Activated naive CD4-positive, alpha-beta T cell treated with anti-CD3 and anti-CD28 coated beads, Interleukin-2, amount 50 U/mL, for 24 hours (primary cell): ENCODE measurements around the gene GNG14.

Experiments
- H3K27ac Mint-ChIP-seq: one replicate; pipeline ENCODE4 v1.8.0; 2021; ENCODE audit warnings: mild to moderate bottlenecking, mixed read lengths
- H3K27me3 Mint-ChIP-seq: one replicate; pipeline ENCODE4 v1.8.0; 2021; ENCODE audit warnings: mixed read lengths
- H3K36me3 Mint-ChIP-seq: one replicate; pipeline ENCODE4 v1.8.0; 2021; ENCODE audit warnings: mixed read lengths
- H3K4me1 Mint-ChIP-seq: one replicate; pipeline ENCODE4 v1.8.0; 2021; ENCODE audit warnings: mixed read lengths
- H3K4me3 Mint-ChIP-seq: one replicate; pipeline ENCODE4 v1.8.0; 2021; ENCODE audit warnings: mild to moderate bottlenecking, mixed read lengths
- H3K9me3 Mint-ChIP-seq: one replicate; pipeline ENCODE4 v1.8.0; 2021; ENCODE audit warnings: mixed read lengths

The GNG14 gene

DNA sequence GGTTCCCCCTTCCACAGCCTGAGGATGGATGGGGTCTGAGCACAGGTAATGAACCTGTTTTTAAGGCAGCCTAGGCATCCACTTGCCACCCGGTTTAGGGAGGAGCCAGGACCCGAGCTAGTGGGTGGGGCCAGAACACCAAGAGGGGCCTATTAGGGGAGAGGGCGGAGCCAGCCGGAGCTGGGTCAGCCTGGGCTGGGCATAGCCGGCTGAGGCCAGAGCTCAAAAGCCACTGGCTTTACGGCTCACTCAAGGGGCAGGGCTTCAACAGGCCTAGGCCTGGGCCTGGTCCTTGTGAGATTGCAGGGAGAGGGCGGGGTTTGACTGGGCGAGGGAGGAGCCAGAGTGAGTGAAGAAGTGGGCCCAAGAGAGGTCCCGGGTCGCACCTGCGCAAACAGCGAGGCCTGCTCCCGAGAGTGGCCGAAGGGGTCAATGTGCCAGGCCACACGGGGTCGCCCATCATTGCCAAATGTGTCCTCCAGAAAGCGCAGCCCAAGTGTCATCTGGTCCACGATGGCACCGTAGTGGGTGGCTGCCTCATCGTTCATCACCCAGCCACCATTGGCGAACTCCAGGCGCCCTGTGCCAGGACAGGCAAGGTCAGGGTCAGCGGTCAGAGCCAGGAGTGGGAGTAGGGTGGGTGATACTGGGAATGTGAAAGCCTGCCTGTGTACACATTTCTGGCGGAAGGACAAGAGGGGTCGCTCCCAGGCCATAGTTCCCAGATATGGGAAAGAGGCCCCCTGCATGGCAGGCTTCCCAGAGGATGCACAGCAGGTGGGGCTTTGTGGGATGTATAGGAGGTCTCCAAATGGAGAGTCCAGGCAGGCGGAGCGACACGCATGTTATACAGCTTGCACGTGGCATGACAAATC, 23.2 kb upstream of the GNG14 start:
- H3K4me3 Mint-ChIP-seq = peak overlapping the region; percentile 94
- H3K27ac Mint-ChIP-seq = peak overlapping the region; percentile 55
- peaks cover 47% of the 10 kb centered on the region for H3K4me1 Mint-ChIP-seq
- no peaks in the 10 kb centered on the region for H3K27me3 Mint-ChIP-seq
- peaks cover 9% of the 10 kb centered on the region for H3K36me3 Mint-ChIP-seq
- H3K9me3 Mint-ChIP-seq = no peaks in the 10 kb centered on the region

DNA sequence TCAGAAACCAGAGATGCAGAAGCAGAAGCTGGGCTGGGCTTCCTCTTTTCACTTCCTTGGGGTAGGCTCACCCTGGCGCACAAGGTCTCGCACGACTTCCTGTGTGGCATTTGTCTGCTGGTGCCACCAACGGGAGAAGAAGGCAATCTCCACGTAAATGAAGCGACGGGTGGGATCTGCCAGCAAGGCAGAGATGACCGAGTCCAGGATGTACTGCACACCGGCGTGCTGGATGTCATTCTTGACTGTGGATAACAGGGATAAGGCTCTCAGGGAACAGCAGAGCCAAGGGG, 22.6 kb upstream of the GNG14 start:
- no peaks in the 10 kb centered on the region for H3K27me3 Mint-ChIP-seq
- H3K9me3 Mint-ChIP-seq = no peaks in the 10 kb centered on the region
- peak overlapping the region; percentile 55 for H3K27ac Mint-ChIP-seq
- peak overlapping the region; percentile 94 for H3K4me3 Mint-ChIP-seq
- H3K36me3 Mint-ChIP-seq = peaks cover 7% of the 10 kb centered on the region
- H3K4me1 Mint-ChIP-seq = peaks cover 47% of the 10 kb centered on the region

DNA sequence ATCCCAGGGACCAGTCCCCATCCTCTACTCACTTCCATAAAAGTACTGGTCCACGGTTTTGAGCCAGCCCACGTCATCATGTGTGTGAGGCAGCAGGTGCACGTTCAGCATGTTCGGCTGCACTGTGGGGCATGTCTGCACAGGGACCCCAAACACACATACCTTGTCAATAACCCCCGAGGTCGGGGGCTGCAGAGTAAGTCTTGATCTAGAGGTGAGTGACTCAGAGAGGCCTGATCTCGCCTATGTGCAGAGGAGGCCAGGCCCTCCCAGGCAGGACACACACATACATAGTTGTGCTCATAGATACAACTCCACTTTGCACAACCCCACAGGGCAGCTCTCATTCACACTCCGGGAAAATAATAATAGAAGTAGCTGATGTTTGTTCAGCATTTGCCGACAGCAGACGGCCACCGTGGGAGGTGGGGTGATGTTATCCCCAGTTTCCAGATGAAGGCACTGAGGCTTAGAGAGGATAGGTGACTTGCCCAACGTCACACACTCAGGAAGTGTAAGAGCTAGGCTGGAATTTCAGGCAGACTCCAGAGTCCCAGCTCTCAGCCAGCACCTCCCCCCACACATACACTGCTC, 22.0 kb upstream of the GNG14 start:
- Mint-ChIP-seq H3K4me1 (peaks cover 47% of the 10 kb centered on the region), H3K4me3 (peak overlapping the region; percentile 94), H3K27ac (peak overlapping the region; percentile 96), H3K36me3 (peaks cover 5% of the 10 kb centered on the region), H3K9me3 (no peaks in the 10 kb centered on the region), H3K27me3 (no peaks in the 10 kb centered on the region)

DNA sequence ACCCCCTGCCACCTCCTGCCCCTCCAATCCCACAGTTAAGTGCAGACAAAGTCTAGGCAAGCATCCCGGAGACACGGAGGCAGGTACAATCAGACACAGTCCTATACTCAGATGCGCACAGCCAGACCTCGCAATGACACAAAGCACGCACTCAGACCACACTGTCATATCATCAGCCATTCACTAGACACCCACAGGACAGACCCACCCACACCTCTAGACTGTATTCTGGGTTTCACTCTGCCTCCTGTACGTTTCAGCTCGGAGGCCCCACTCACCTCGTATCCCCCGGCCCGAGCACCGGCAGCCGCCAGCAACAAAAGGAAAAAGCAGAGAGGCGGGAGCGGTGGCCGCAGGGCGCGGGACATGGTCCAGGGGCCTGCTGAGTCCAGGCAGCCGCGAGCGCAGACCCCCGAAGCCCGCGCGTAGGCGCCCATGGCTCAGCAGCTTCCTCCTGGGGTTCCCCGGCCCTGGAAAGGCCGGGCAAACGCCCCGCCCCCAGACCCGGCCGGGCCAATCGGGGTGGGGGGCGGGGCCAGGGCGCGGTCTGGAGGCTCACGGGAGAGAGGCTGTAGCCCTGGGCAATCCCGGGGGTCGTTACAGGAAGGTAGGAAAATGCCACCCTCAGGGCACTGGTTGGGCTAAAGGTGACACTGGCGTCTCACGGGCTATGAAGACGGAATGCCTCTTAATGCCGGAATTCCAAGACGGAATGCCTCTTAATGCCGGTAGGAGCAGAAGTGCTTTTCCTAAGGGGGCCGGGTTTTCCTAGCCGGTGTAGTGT, 21.3 kb upstream of the GNG14 start, which contains the start of the genes MAN2B1 and WDR83:
TSS of gene MAN2B1 (minus strand) at position 478 of the 784 bp plus-strand sequence. CDS start at position 437, 41 bp downstream.
TSS of gene WDR83 (plus strand) at position 543 of the 784 bp plus-strand sequence. CDS start 2,984 bp downstream, outside the sequence.
- Mint-ChIP-seq H3K9me3 (no peaks in the 10 kb centered on the region), H3K4me1 (peaks cover 47% of the 10 kb centered on the region), H3K27ac (peak within 1 kb of the TSS; percentile 96), H3K4me3 (peak within 1 kb of the TSS; percentile 94), H3K27me3 (no peaks in the 10 kb centered on the region), H3K36me3 (peaks cover 5% of the 10 kb centered on the region)

DNA sequence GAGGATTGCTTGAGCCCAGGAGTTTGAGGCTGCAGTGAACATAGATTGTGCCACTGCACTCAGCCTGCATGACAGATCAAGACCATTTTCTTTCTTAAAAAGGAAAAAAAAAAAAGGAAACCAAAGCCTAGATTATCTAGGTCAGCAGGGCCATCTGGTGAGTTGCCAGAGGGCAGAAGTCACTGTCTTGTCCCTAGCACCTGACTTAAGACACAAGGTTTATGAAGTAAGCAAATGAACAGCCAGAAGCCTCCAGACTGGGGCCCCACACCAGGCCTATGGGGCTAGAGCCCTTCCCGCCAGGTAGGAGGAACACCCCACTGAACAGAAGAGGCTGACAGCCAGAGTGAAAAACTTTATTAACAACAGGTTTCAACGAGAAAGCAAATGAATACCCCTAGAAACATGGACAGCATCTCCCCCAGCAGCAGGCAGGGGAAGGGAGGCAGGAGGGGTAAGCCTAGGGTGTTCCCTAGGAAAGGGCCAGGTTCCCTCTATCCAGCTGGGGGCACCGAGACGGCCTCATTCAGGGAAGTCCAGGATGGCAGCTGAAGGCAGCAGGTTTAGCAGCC, 20.0 kb upstream of the GNG14 start:
- peaks cover 53% of the 10 kb centered on the region for H3K4me1 Mint-ChIP-seq
- H3K4me3 Mint-ChIP-seq = peak overlapping the region; percentile 94
- H3K27ac Mint-ChIP-seq = peak overlapping the region; percentile 23
- H3K36me3 Mint-ChIP-seq = peaks cover 7% of the 10 kb centered on the region
- H3K9me3 Mint-ChIP-seq = no peaks in the 10 kb centered on the region
- no peaks in the 10 kb centered on the region for H3K27me3 Mint-ChIP-seq

DNA sequence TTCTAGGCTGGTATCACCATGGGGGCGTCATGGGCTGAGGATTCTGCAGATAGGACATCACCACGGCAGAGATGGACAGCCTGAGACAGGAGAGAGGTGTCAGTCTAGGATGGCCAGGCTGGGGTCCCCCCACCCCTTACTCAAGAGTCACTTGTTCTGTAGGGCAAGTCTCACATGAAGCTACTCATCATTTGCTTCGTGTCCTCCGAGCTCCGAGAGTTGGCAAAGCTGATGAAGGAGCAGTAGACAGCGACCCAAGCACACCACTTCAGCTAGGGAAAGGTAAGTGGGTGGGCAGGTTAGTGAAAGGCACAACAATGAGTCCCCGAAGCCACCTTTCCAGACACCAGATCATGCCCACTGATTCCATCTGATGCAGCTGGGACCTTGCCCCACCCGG, 19.5 kb upstream of the GNG14 start:
- H3K4me3 Mint-ChIP-seq = peak overlapping the region; percentile 94
- peak overlapping the region; percentile 100 for H3K27ac Mint-ChIP-seq
- no peaks in the 10 kb centered on the region for H3K9me3 Mint-ChIP-seq
- H3K36me3 Mint-ChIP-seq = peaks cover 5% of the 10 kb centered on the region
- peaks cover 53% of the 10 kb centered on the region for H3K4me1 Mint-ChIP-seq
- no peaks in the 10 kb centered on the region for H3K27me3 Mint-ChIP-seq

DNA sequence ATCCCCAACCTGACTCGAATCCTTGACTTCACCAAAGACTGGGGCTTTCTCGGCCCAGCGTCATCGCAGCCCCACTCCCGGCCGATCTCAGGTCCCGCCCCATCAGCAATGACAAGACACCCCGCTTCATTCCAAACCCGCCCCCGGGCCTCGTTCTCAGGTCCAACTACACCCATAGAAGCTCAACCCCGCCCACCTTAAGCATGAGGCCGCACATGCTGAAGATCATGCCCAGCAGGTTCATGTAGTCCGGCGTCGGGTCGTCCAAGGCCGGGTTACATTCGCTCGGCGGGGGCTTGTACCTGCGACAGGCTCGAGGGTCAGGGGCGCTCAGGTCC, 18.9 kb upstream of the GNG14 start:
- Mint-ChIP-seq H3K36me3 (peaks cover 5% of the 10 kb centered on the region), H3K27ac (peak overlapping the region; percentile 100), H3K27me3 (no peaks in the 10 kb centered on the region), H3K4me1 (peaks cover 53% of the 10 kb centered on the region), H3K4me3 (peak overlapping the region; percentile 94), H3K9me3 (no peaks in the 10 kb centered on the region)

DNA sequence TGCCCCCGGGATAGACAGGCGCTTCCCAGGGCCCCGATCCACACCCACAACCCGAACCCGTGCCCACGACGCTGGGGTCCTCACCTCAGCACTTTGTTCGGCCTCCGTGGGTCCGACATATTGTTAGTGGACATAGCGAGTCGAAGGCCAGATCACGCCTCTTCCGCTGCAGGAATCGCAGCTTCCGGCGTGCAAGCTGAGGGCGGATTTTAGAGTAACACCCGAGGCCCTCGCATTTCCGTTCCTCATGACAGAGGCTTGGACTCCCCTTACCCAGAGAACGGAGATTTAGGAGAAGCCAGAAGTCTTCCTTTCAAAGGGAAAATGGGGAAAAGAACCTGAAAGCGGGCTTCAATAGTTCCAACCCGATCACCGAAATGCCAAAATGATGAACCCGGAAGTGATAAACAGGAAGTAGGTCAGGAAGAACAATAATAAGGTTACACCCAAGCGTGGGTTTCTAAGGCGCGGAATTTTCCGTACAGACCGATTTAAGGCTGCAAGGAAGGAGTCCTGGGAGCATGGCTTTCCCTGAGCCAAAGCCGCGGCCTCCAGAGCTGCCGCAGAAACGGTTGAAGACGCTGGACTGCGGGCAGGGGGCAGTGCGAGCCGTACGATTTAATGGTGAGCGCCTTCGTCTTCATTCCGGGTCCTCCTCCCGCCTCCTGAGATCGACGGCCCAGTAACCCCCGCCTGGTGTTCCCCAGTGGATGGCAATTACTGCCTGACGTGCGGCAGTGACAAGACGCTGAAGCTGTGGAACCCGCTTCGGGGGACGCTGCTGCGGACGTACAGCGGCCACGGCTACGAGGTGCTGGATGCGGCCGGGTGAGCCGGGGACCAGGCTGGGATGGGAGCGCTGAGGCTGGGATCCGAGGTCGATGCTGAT, 18.3 kb upstream of the GNG14 start:
- H3K4me3 Mint-ChIP-seq = peak overlapping the region; percentile 94
- peaks cover 8% of the 10 kb centered on the region for H3K36me3 Mint-ChIP-seq
- H3K9me3 Mint-ChIP-seq = no peaks in the 10 kb centered on the region
- peak overlapping the region; percentile 100 for H3K27ac Mint-ChIP-seq
- H3K4me1 Mint-ChIP-seq = peaks cover 49% of the 10 kb centered on the region
- no peaks in the 10 kb centered on the region for H3K27me3 Mint-ChIP-seq

DNA sequence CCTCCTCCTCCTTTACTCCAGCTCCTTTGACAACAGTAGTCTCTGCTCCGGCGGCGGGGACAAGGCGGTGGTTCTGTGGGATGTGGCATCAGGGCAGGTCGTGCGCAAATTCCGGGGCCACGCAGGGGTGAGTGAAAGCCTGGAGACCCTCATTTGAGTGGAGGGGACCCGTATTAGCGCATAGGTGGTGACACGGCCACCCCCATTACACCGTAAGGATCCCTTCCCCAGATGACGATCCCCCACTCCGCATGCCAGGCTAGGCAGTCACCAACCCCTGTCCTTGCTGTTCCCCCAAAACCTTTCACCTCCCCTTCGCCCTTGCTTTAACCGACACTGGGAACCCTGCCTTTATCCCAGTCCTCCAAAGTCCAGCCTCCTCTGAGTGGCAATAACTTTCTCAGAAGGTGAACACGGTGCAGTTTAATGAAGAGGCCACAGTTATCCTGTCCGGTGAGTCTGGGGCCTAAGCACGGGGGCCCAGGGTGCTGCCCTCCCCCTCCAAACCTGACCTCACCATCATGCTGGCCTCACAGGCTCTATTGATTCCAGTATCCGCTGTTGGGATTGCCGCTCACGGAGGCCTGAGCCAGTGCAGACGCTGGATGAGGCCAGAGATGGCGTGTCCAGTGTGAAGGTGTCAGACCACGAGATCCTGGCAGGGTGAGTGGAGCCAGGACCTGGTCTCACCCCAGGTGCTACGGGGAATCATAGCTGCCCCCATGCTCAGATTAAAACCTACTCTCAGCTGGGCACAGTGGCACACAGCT, 17.5 kb upstream of the GNG14 start:
- Mint-ChIP-seq H3K27ac (peak overlapping the region; percentile 100), H3K4me3 (peak overlapping the region; percentile 94), H3K27me3 (no peaks in the 10 kb centered on the region), H3K4me1 (peaks cover 40% of the 10 kb centered on the region), H3K36me3 (peaks cover 8% of the 10 kb centered on the region), H3K9me3 (no peaks in the 10 kb centered on the region)

DNA sequence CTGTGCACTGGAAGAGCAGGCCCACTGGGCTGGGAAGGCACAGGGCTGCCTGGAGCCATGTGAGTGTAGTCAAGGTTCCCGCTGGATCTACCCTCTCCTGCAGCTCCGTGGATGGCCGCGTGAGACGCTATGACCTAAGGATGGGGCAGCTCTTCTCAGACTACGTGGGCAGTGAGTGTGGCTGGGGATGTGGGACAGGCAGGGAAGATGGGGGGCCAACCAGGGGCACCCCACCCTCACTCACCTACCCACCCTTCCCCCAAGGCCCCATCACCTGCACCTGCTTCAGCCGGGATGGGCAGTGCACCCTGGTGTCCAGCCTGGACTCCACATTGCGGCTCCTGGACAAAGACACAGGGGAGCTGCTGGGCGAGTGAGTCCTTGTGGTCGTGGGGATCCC, 15.1 kb upstream of the GNG14 start:
- H3K36me3 Mint-ChIP-seq = peaks cover 11% of the 10 kb centered on the region

DNA sequence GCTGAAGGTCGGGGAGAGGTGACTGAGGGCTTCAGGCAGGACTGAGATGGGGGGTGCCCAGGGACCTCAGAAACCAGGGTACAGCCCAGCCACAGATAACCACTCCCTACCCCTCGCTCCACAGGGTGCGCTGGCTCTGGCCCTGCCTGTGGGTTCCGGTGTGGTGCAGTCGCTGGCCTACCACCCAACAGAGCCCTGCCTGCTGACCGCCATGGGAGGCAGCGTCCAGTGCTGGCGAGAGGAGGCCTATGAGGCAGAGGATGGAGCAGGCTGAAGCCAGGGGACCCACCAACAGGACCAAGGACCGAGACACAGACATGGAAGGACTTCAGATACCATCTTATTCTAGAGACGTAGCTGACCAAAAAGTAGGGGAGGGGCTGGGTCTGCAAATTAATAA, 12.4 kb upstream of the GNG14 start:
- peaks cover 28% of the 10 kb centered on the region for H3K4me1 Mint-ChIP-seq
- no peaks in the 10 kb centered on the region for H3K27me3 Mint-ChIP-seq
- no peaks in the 10 kb centered on the region for H3K9me3 Mint-ChIP-seq
- no peak overlapping the region for H3K27ac Mint-ChIP-seq
- H3K36me3 Mint-ChIP-seq = peaks cover 10% of the 10 kb centered on the region
- no peak overlapping the region for H3K4me3 Mint-ChIP-seq

More for the DNA sequence above, 15.1 kb upstream of the GNG14 start:
- no peak overlapping the region for H3K27ac Mint-ChIP-seq
- H3K9me3 Mint-ChIP-seq = no peaks in the 10 kb centered on the region
- H3K27me3 Mint-ChIP-seq = no peaks in the 10 kb centered on the region
- no peak overlapping the region for H3K4me3 Mint-ChIP-seq
- peaks cover 33% of the 10 kb centered on the region for H3K4me1 Mint-ChIP-seq

DNA sequence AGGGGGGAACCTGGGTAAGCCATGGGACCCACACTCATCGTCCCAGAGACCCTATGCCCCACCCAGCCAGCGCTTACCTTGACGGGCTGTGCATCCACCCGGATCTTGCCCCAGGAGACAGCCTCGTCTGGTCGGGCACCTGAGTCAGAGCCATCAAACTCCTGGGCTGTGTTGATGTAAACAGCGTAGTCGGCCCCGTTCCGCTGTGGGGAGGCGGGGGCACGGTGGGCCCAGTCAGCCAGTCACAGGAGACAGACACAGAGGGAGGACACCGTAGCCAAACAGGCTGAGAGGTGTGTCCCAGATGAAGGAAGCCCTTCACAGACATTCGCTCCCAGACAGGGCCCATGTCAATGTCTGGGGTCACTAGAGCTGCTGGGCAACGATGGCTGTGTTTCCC, 11.9 kb upstream of the GNG14 start:
- Mint-ChIP-seq H3K27ac (no peak overlapping the region), H3K36me3 (peaks cover 11% of the 10 kb centered on the region), H3K4me1 (peaks cover 30% of the 10 kb centered on the region), H3K4me3 (no peak overlapping the region), H3K9me3 (no peaks in the 10 kb centered on the region), H3K27me3 (no peaks in the 10 kb centered on the region)

DNA sequence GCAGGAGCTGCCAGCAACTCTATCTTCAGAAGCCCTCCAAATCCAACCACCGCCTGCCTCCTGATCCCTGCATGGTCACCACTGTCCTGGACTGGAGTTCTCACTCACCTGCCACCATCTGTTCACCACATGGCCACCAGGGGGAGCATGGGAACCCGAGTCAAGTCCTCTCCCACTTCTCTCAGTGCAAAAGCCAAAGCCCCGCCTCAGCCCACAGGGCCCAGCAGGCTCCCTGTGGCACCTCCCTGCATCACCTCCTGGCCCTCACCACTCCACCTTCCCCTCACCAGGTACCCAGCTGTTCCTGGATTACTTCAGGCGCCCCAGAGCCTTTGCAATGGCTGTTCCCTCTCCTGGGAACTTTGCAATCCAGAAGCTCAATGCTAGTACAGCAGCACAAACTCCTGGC, 11.4 kb upstream of the GNG14 start:
- no peak overlapping the region for H3K27ac Mint-ChIP-seq
- H3K27me3 Mint-ChIP-seq = no peaks in the 10 kb centered on the region
- H3K4me1 Mint-ChIP-seq = peaks cover 34% of the 10 kb centered on the region
- no peak overlapping the region for H3K4me3 Mint-ChIP-seq
- peaks cover 14% of the 10 kb centered on the region for H3K36me3 Mint-ChIP-seq
- no peaks in the 10 kb centered on the region for H3K9me3 Mint-ChIP-seq

DNA sequence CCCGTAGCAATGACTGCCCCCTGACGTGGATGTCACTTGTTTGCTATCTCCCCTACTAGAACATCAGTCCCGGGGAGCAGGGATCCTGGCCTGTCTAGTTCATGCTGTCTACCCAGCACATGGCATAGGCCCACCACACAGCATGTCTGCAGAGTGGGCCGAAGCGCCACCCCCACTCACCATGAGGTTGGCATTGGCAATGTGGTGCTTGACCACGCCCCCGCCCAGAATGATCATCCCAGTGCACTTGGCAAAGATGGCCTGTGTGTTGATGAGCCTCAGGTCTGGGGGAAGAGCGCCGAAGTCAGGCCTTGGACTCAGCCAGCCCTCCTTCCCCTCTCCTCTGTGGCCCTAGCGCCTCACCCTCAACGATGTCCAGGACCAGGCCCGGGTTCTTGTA, 10.9 kb upstream of the GNG14 start:
- peaks cover 14% of the 10 kb centered on the region for H3K36me3 Mint-ChIP-seq
- H3K4me3 Mint-ChIP-seq = no peak overlapping the region
- H3K9me3 Mint-ChIP-seq = no peaks in the 10 kb centered on the region
- peaks cover 32% of the 10 kb centered on the region for H3K4me1 Mint-ChIP-seq
- no peak overlapping the region for H3K27ac Mint-ChIP-seq
- no peaks in the 10 kb centered on the region for H3K27me3 Mint-ChIP-seq
